HCT116 (cell line): ENCODE results near the gene EPSTI1. TPM values are rescaled to one million over a fixed set of nuclear protein-coding genes. Genes with fewer than 3 reads are reported as not detected.

Experiments
- ATAC-seq: fragments of 200-7000 bp; cut with Tn5 transposase; 2 replicates; pipeline ENCODE4 v1.9.1; 2020; ENCODE audit warnings: mild to moderate bottlenecking, moderate library complexity
- BruUV-seq: library from RNA; stranded (reverse); fragments of 400-500 nt; replicated peaks from 2 replicates; lab custom pipeline; 2021; lab: Mats Ljungman, UMichigan
- CTCF ChIA-PET: fragments of 300-600 bp; sonication (Branson Sonifier 250); formaldehyde crosslinking; loops from one replicate; lab custom pipeline; 2021; ENCODE audit warnings: antibody characterized with exemption; lab: Charles Lee
- POLR2A ChIA-PET: fragments of 300-600, 350-600 bp; sonication (Branson Sonifier 250); formaldehyde crosslinking; loops from one replicate; lab custom pipeline; 2021; ENCODE audit warnings: antibody characterized with exemption; lab: Charles Lee
- RAD21 ChIA-PET, 2 experiments: fragments of 300-600 bp; sonication (Branson Sonifier 250); formaldehyde crosslinking; loops; one replicate each; lab custom pipeline; 2023; ENCODE audit warnings: low total read pairs in 2 of 2; ENCODE audit not compliant: uncharacterized antibody in 2 of 2, unreplicated experiment in 2 of 2, low non-redundant PET in 1 of 2; lab: Charles Lee
- DNase-seq: peaks from one replicate; pipeline ENCODE4 v3.0.0-alpha.2; 2010; ENCODE audit warnings: low read depth, low spot score
- H2AFZ ChIP-seq: fragments of 200-600 bp; shearing (Covaris generic), sonication (generic); 2 replicates; pipeline ENCODE4 v1.6.1; 2017; ENCODE audit warnings: low read depth, mixed run types, mixed read lengths, antibody characterized with exemption, low read length; ENCODE audit not compliant: poor library complexity, severe bottlenecking
- H3K27ac ChIP-seq: 2 replicates; pipeline ENCODE4 v1.5.1; 2012; ENCODE audit warnings: low read depth, low read length
- H3K27me3 ChIP-seq: fragments of 200-600 bp; sonication (generic); 2 replicates; pipeline ENCODE4 v1.6.1; 2016; ENCODE audit warnings: mixed run types, low read length, mixed read lengths; ENCODE audit not compliant: insufficient read depth
- H3K36me3 ChIP-seq, 2 experiments: fragments of 200-500 bp in 1 of 2; fragments of 200-600 bp in 1 of 2; sonication (Bioruptor generic) in 1 of 2; sonication (generic) in 1 of 2; 2 replicates each; pipeline versions ENCODE4 v1.5.1 to v1.6.1; 2014 to 2016; ENCODE audit warnings: low read length in 2 of 2, inconsistent platforms in 1 of 2, mixed read lengths in 1 of 2, mixed run types in 1 of 2; ENCODE audit not compliant: insufficient read depth in 2 of 2, control insufficient read depth in 1 of 2
- H3K4me1 ChIP-seq, 2 experiments: fragments of 200-600 bp in 1 of 2; sonication (generic) in 1 of 2; 2 replicates each; pipeline versions ENCODE4 v1.5.1 to v1.6.1; 2012 to 2017; ENCODE audit warnings: low read length in 2 of 2, inconsistent platforms in 1 of 2, mild to moderate bottlenecking in 1 of 2, mixed read lengths in 1 of 2, mixed run types in 1 of 2, moderate library complexity in 1 of 2; ENCODE audit not compliant: insufficient read depth in 2 of 2, control insufficient read depth in 1 of 2
- H3K4me2 ChIP-seq: fragments of 200-600 bp; sonication (generic); 2 replicates; pipeline ENCODE4 v1.6.1; 2017; ENCODE audit warnings: mixed run types, low read length, mixed read lengths
- H3K4me3 ChIP-seq, 2 experiments: fragments of 200-600 bp in 1 of 2; sonication (generic) in 1 of 2; replicated peaks in 1 of 2; 2 replicates each; pipeline ENCODE4 v1.5.1; 2011 to 2016; ENCODE audit warnings: low read length in 2 of 2, control low read depth in 1 of 2, low read depth in 1 of 2, mild to moderate bottlenecking in 1 of 2, mixed read lengths in 1 of 2, mixed run types in 1 of 2
- H3K79me2 ChIP-seq: fragments of 200-600 bp; sonication (generic); 2 replicates; pipeline ENCODE4 v1.6.1; 2017; ENCODE audit warnings: mild to moderate bottlenecking, mixed run types, low read length, moderate library complexity, mixed read lengths; ENCODE audit not compliant: insufficient read depth
- H3K9ac ChIP-seq: fragments of 200-600 bp; sonication (generic); 2 replicates; pipeline ENCODE4 v1.6.1; 2016; ENCODE audit warnings: low read length, mixed read lengths
- H3K9me2 ChIP-seq: fragments of 200-600 bp; sonication (generic), shearing (Covaris generic); 2 replicates; pipeline ENCODE4 v1.6.1; 2017; ENCODE audit warnings: mixed run types, mild to moderate bottlenecking, moderate library complexity; ENCODE audit not compliant: insufficient read depth
- H3K9me3 ChIP-seq, 2 experiments: fragments of 200-500 bp in 1 of 2; fragments of 200-600 bp in 1 of 2; sonication (Bioruptor generic) in 1 of 2; sonication (generic) in 1 of 2; 2 replicates each; pipeline ENCODE4 v1.6.1; 2014 to 2017; ENCODE audit warnings: low read length in 2 of 2, mixed read lengths in 2 of 2, inconsistent platforms in 1 of 2, low read depth in 1 of 2, mild to moderate bottlenecking in 1 of 2, mixed run types in 1 of 2, moderate library complexity in 1 of 2; ENCODE audit not compliant: control insufficient read depth in 1 of 2, insufficient read depth in 1 of 2
- H4K20me1 ChIP-seq: fragments of 200-600 bp; sonication (generic), shearing (Covaris generic); 2 replicates; pipeline ENCODE4 v1.6.1; 2017; ENCODE audit warnings: mixed run types, mild to moderate bottlenecking, moderate library complexity; ENCODE audit not compliant: insufficient read depth
- CEBPB ChIP-seq: IDR thresholded peaks from 2 replicates; pipeline ENCODE4 v1.6.1; 2012; ENCODE audit warnings: low read depth
- ELF1 ChIP-seq: IDR thresholded peaks from 2 replicates; pipeline ENCODE4 v1.6.1; 2012; ENCODE audit warnings: low read depth, borderline replicate concordance
- EZH2 ChIP-seq: fragments of 200-600 bp; sonication (generic); IDR thresholded peaks from 2 replicates; pipeline ENCODE4 v1.6.1; 2017; ENCODE audit warnings: antibody characterized with exemption, mixed run types
- EZH2phosphoT487 ChIP-seq: fragments of 200-600 bp; IDR thresholded peaks from 2 replicates; pipeline ENCODE4 v1.6.1; 2018; ENCODE audit warnings: antibody characterized with exemption, borderline replicate concordance
- FOSL1 ChIP-seq: IDR thresholded peaks from 2 replicates; pipeline ENCODE4 v1.6.1; 2012; ENCODE audit warnings: low read depth
- JUND ChIP-seq: IDR thresholded peaks from 2 replicates; pipeline ENCODE4 v1.6.1; 2012
- RAD21 ChIP-seq: IDR thresholded peaks from 2 replicates; pipeline ENCODE4 v1.6.1; 2012; ENCODE audit warnings: low read depth, mild to moderate bottlenecking
- SIN3A ChIP-seq: IDR thresholded peaks from 2 replicates; pipeline ENCODE4 v1.6.1; 2012; ENCODE audit warnings: low read depth
- SP1 ChIP-seq: IDR thresholded peaks from 2 replicates; pipeline ENCODE4 v1.6.1; 2012; ENCODE audit warnings: low read depth
- SRF ChIP-seq: IDR thresholded peaks from 2 replicates; pipeline ENCODE4 v1.6.1; 2012; ENCODE audit warnings: low read depth
- ZNF274 ChIP-seq: fragments of 200-500 bp; sonication (Bioruptor generic); IDR thresholded peaks from 2 replicates; pipeline ENCODE4 v1.6.1; 2014; ENCODE audit warnings: mild to moderate bottlenecking, low read depth, low read length, inconsistent platforms
- intact Hi-C: fragments of 100-400 bp; cut with micrococcal nuclease; formaldehyde crosslinking; loops from 2 replicates; pipeline ENCODE4 v1.10.0; 2022
- total RNA-seq: library from RNA; stranded (reverse); gene quantifications from one replicate; pipeline ENCODE4 v1.2.1, GENCODE V29; 2021; ENCODE audit not compliant: unreplicated experiment
- TF ChIP-seq, protein P1 (sequence below): IDR thresholded peaks from 2 replicates; pipeline ENCODE4 v1.6.1; 2012
- TF ChIP-seq, protein P2 (sequence below), 3 experiments: fragments of 200-600 bp in 1 of 3; sonication (generic) in 1 of 3; IDR thresholded peaks in 2 of 3; conservative IDR thresholded peaks in 1 of 3; 2 replicates each; pipeline ENCODE4 v1.5.1; 2012 to 2017; ENCODE audit warnings: low read depth in 2 of 3, low read length in 2 of 3, antibody characterized with exemption in 1 of 3, borderline replicate concordance in 1 of 3, control low read depth in 1 of 3, mild to moderate bottlenecking in 1 of 3, mixed read lengths in 1 of 3, mixed run types in 1 of 3, moderate library complexity in 1 of 3; ENCODE audit not compliant: insufficient read depth in 1 of 3

Gene EPSTI1
- total RNA-seq, 1 experiment from 2014 or later = 0.69 TPM

GRCh38 chr13:43003010-43003409 lies 11.0 kb upstream of the EPSTI1 start (continued):
- TF ChIP-seq RAD21 (no peak), EZH2phosphoT487 (no peak)

- RAD21 ChIA-PET = no interaction called here
- Histone ChIP-seq H3K9ac (no peak overlapping the region), H3K36me3 (no peaks in the 10 kb centered on the region), H3K4me2 (no peak overlapping the region), H3K27ac (no peak overlapping the region), H3K4me3 (no peak overlapping the region), H4K20me1 (no peaks in the 10 kb centered on the region), H3K79me2 (no peaks in the 10 kb centered on the region), H3K27me3 (no peaks in the 10 kb centered on the region), H3K9me3 (no peaks in the 10 kb centered on the region), H3K4me1 (peaks cover 0 to under 1% of the 10 kb centered on the region in 2 experiments; a peak in 1 of 4 replicates), H2AFZ (no peak overlapping the region), H3K9me2 (no peaks in the 10 kb centered on the region)
- POLR2A ChIA-PET = no interaction called here
- intact Hi-C loops = no loop called here
- TF ChIP-seq SP1 (no peak), RAD21 (no peak), EZH2phosphoT487 (no peak), FOSL1 (no peak), ZNF274 (no peak), SRF (no peak), ELF1 (no peak), EZH2 (no peak), SIN3A (no peak), CEBPB (no peak)
- ATAC-seq (no peak), DNase-seq (no peak)
- CTCF ChIA-PET = no interaction called here
- no TSS peak for BruUV-seq
Observed at GRCh38 chr13:43002021-43002420, 10.0 kb upstream of the EPSTI1 start.

- POLR2A ChIA-PET = no interaction called here
- BruUV-seq = no TSS peak
Observed at GRCh38 chr13:43000676-43001075, 8.6 kb upstream of the EPSTI1 start.

More at GRCh38 chr13:43000676-43001075, 8.6 kb upstream of the EPSTI1 start:
- H3K9me2 ChIP-seq = no peaks in the 10 kb centered on the region
- CTCF ChIA-PET = no interaction called here
- TF ChIP-seq FOSL1 (no peak), ZNF274 (no peak), JUND (no peak), CEBPB (no peak), SP1 (no peak)
- TF ChIP-seq, protein P1, sequence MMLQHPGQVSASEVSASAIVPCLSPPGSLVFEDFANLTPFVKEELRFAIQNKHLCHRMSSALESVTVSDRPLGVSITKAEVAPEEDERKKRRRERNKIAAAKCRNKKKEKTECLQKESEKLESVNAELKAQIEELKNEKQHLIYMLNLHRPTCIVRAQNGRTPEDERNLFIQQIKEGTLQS = no peak
- TF ChIP-seq, protein P2, sequence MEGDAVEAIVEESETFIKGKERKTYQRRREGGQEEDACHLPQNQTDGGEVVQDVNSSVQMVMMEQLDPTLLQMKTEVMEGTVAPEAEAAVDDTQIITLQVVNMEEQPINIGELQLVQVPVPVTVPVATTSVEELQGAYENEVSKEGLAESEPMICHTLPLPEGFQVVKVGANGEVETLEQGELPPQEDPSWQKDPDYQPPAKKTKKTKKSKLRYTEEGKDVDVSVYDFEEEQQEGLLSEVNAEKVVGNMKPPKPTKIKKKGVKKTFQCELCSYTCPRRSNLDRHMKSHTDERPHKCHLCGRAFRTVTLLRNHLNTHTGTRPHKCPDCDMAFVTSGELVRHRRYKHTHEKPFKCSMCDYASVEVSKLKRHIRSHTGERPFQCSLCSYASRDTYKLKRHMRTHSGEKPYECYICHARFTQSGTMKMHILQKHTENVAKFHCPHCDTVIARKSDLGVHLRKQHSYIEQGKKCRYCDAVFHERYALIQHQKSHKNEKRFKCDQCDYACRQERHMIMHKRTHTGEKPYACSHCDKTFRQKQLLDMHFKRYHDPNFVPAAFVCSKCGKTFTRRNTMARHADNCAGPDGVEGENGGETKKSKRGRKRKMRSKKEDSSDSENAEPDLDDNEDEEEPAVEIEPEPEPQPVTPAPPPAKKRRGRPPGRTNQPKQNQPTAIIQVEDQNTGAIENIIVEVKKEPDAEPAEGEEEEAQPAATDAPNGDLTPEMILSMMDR (IDR thresholded peaks at IDR 0.05 in 2 of 3, conservative IDR thresholded peaks at IDR 0.05 in 1 of 3; ENCODE audit: borderline replicate concordance in 1 of 3, insufficient read depth in 1 of 3, low read depth in 2 of 3, low read length in 2 of 3) = no peak
- H3K79me2 ChIP-seq = no peaks in the 10 kb centered on the region
- DNase-seq (no peak), ATAC-seq (no peak)
- no peaks in the 10 kb centered on the region for H4K20me1 ChIP-seq
- RAD21 ChIA-PET = no interaction called here
- no peaks in the 10 kb centered on the region for H3K27me3 ChIP-seq
- no peaks in the 10 kb centered on the region for H3K9me3 ChIP-seq
- H3K4me3 ChIP-seq = no peak overlapping the region
- no peaks in the 10 kb centered on the region for H3K36me3 ChIP-seq
- H2AFZ ChIP-seq = no peak overlapping the region
- H3K27ac ChIP-seq = no peak overlapping the region
- H3K4me1 ChIP-seq = peaks cover 0 to 10% of the 10 kb centered on the region in 2 experiments; a peak in 2 of 4 replicates
- intact Hi-C loops = no loop called here
- no peak overlapping the region for H3K9ac ChIP-seq
- no peak overlapping the region for H3K4me2 ChIP-seq
